Bone marrow (tissue), 2 donors: ENCODE results near the gene SYNPR.
"Not testable (repeated sequence)": the region's sequence is repeated elsewhere in the genome, so short reads cannot be mapped to it uniquely, and the experiment has no call there.

Source experiments
- DNase-seq, 2 donors: peaks; one replicate each; lab custom pipeline; 2025; lab: John Stamatoyannopoulos, UW

SYNPR gene

DNA sequence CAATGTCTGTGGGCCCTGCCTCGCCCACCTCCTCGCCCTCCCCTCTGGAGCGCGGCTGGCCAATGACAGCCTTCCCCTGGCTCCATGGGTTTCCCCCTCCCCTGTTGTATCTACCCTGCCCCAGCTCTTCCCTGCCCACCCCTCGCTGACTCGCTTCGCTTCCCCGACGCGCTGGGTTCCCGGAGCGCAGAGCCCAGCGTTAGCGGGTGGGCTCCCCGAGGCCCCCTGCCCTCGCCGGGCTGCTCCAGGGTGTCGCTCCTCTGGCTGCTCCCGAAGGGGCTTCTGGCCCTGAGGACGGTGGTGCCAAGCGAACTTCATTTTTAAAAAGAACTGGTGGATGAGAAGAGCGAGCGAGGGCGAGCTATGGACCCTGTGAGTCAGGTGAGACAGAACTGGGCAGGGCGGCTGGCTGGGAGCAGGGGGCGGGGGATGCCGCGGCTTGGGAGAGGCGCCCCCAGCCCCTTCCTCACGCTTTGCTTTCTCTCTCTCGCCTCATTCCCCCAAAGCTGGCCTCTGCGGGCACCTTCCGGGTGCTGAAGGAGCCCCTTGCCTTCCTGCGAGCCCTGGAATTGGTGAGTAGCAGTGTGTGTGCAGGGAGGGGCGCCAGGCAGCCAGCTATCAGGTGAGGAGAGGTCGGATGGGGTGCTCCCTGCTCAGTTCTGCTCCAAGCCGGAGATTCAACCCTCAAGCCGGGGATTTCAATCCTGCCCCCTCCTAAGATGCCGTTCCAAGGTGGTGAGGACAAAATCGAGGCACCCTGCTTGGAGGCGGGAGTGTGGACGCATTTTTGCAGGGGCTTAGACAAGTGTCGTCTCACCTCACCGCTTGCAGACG is at the start of gene SYNPR:
Gene SYNPR (plus strand): TSS at position 138 of the 834 bp plus-strand sequence.
- no peak for DNase-seq

DNA sequence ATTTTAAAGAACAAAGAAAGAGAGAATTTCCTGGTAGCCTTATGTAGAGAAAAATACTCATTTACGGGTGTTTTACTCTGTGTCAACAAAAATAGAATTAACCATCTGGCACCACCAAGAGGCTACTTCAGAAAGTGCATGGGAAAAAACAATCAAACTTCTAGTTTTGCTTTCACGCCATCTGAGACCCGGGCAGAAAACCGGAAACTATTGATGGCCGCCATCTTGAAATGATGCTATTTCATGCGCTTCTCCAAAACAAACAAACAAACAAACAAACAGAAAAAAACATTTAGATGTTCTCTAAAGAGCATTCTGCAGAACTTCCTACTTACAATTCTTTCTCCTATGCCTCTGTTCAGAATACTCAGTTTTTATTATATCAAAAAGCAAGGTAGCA is 49.4 kb upstream of the SYNPR start:
- no peak for DNase-seq

DNA sequence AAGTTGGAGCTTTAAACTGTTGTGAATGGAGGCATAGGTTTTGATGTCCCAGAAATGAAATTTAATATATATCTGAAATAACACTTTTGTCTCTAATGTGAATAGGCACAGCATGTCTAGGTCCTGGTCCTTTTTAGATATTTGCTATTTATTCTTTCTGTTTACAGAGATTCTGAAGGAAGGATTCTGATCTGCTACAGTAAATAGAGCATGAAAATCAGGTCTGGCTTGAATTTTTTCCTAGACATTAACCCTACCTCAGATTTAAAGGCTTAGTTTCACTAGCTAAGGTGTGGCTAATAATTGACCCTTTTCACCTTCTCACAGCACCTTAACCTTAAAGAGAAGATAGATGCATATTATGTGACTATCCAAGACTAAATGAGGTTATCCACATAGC is 48.0 kb upstream of the SYNPR start:
- DNase-seq = no peak

DNA sequence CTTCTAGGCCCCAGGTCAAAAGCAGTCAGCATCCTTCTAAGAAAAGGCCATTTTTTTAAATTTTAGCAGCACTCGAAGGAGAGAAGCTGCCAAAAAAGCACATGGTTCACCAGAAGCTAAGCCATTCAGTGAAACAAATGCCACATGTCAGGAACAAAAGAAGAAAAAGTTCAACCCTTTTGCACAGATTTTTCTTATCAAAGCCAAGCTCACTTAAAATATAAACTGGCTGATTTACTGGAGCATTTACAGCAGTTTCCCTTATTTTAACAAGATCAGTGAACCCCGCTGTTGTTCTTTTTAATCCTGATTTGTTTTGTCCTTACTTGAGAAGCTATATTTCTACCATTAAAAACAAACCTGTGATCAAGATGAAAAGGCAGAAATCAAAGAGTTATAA is 46.5 kb upstream of the SYNPR start:
- DNase-seq = no peak

GRCh38 chr3:63232764-63233396 is 45.2 kb upstream of the SYNPR start:
- no peak for DNase-seq

DNA sequence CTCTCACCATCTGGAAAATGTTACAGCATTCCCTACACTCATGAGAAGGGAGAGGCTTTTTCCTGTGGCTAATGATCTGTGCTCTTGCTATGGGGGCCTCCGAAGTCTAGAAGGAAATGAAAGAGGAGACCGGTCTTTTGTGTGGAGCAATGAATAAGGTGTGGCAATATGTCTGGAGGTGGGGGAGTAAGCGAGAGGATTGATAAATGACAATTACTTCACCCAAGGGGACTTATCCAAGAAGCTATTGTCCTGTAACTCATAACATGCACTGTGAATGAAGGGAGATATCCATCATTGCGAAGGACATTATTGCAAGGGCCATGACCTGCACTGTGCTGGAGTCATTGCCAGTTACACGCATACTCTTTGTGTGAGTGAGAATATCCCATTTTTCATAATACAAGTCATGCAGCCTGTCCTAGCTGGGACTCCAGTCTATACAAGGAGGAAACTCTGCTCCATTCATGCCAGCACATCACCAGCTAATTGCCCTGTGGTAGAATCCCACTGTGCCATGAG is 37.7 kb upstream of the SYNPR start:
- DNase-seq = no peak

DNA sequence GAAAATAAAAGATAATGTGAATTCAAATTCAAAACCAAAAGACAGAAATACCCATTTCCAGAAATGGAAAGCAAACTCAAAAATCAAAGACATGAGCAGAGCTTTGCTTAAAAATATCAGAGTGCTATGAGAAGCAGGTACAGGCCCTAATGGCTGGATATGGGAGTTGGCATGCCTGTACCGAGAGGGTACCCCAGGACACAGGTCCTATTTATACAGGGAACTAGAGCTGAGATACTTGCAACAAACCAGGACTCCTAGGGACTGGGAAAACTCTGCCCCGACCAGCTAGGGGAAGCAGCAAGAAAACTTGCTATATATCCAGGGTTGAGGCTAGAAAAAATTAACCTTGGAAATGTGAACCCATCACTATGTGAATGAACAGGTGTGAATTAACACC is 36.0 kb upstream of the SYNPR start:
- no peak for DNase-seq

DNA sequence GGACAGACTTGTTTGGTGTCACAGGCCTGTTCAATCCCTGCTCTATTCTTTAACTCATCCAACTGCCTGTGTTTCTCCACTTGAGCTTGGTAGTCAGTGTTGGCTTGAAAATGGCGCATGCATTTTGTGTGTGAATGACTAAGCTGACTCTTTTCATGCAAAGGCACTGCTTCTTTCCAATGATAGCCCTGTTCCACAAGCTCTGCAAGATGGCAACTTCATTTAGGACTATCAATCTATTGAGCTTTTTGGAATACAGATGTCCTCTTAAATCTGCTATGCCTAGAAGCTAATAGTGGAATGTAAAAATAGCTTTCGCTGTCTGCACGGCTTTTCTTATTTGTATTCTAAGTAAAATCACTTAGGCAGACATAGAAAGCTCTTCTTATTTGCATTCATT is 33.6 kb upstream of the SYNPR start:
- no peak for DNase-seq

DNA sequence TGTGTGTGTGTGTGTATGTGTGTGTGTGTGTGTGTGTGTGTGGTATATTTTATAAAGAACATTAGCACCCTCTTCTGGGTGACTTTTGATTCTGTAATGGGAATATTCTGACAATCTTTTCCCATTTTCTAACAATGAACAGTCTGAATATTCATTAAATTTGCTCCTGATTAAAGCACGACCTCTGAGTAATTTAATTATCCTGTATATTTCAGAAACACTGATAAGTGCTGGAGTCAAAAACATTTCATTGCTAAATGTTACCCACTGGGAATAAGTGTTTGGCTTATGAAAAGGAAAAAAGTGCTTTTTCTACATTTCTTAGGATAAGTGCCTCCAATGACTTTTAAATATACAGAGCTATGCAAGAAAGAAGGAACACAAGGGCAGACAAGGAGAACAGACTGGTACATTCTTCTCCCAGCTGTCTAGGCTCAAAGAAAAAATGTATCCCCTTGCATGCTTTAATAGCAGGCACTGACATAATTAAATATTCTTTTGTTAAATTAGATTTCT is 32.3 kb upstream of the SYNPR start:
- DNase-seq = no peak

DNA sequence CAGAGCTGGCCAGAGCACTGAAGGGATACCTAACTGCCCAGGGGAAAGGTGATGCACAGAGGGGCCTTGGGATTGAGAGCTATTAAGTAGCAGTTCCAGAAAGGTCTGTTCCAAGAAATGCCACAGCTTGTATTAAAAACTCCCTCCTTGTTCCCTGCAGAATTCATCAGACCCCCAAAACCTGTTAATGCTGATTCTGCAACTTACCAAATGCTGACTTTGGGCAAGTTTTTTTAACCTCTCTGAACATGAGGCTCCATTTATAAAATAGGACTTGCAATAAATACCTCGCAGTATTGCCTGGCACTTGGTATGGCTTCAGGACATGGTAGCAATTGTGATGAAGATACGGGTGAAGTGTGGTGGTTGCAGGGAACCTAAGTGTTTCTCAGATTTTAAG is 30.1 kb upstream of the SYNPR start:
- no peak for DNase-seq

- DNase-seq = no peak
Measured at GRCh38 chr3:63251499-63251898, 26.6 kb upstream of the SYNPR start.

GRCh38 chr3:63255819-63256218 is 22.3 kb upstream of the SYNPR start:
- DNase-seq = not testable (repeated sequence)

DNA sequence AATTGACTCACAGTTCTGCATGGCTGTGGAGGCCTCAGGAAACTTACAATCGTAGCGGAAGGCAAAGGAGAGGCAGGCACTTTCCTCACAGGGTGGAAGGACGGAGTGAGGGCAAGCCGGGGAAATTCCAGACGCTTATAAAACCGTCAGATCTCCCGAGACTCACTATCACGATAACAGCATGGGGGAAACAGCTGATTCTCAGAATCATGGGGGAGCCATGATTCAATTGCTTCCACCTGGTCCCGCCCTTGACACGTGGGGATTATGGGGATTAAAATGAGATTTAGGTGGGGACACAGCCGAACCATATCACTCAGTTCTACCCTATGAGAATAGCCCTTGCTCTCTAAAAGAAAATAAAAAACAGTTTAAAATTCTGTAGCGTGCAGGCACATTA is 13.4 kb upstream of the SYNPR start:
- no peak for DNase-seq

DNA sequence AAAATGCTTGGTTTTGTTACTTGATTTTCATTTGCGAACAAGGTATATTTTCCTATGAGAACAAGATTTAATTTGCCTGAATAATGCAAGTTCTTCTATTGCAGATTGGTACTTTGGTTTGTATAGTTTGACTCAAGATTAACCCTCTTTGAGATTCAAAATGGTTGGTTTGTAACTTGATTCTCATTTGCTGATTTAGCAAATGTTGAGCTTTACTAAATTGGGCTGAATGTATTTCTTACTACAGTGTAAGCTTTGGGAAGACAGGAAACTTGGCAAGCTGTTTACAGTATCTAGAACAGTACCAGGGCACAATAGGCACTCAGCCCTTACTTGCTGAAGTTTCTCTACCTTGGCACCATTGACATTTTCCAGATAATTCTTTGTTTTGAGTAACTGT is 3.7 kb upstream of the SYNPR start:
- DNase-seq = no peak

DNA sequence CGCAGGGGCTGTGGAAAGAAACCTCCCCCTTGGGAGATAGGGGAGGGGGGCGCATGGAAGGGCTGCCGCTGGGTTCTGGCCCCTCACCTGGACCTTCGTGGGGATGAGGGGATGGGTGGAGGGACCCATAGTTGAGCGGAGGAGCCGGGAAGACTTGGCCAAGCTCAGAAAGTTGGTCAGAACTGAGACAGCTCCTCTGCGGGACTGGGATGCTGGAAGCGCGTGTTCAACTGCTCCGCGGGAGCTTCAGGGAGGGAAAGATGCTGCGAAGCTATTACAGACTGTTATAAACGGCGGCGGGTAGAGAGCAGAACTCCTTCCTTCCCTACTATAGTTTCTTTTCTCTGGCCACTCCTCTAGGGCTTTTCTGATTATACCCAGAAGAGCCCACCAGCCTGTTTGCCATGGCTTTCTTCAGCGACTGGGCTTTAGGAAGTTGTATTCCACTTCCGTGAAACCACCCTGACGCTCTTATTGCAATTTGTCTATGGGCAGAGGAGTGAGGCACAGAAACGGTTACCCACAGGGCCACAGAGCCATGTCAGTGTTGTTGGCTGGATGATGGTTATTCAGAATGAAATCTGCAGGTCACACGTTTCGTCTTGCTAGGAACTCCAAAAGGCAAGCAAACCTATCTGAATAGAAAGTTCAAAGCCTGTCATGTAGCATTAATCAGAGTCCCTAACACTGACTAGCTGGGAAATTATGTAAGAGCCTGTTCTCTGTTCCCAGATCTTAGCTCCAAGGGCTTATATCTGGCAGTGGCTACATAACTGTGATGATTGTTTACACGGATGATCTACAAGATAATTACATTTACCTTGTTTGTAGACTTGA is 1.1 kb downstream of the SYNPR start:
- DNase-seq = no peak

- no peak for DNase-seq
Measured at GRCh38 chr3:63287610-63288009, 9.5 kb downstream of the SYNPR start.

DNA sequence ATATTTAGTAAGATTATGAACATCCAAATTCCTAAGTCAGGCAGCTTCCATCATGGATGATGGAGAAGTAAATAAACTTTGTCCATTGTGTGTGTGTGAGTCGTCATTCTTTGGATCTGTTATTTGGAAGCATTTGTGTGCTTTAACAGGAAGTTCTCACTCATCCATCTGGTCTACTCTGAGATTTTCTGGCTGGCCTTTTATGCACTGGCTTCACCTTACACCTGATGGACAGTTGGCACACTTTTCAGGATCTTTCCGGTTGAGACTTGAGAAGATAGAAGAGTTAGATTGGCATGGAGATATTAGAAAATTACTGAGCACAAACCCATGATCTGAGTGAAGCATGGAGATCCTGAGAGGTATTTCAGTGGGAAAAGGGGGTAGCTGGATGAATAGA is 12.6 kb downstream of the SYNPR start:
- DNase-seq = no peak

GRCh38 chr3:63294332-63294731 is 16.2 kb downstream of the SYNPR start:
- DNase-seq = no peak

DNA sequence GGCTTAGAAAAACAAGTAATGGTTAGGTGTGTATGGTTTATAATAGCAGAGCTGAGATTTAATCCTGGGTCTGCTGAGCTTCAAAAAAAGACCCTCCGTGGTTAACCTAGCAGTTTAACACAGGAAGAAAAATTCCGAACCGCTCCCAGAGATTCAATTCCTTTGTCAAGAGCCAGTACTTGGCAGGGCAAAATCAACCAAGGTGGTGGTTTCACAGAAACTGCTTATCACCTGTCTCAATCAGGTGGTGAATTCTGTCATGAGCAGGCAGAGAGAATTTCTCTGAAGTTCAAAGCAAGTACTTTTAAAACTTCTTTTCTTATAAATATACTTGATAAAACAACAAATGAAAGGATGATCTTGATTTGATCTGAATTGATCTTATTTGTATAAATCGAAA is 17.2 kb downstream of the SYNPR start:
- no peak for DNase-seq

- no peak for DNase-seq
Measured at GRCh38 chr3:63295806-63296205, 17.7 kb downstream of the SYNPR start.

- no peak for DNase-seq
Measured at GRCh38 chr3:63296249-63296648, 18.1 kb downstream of the SYNPR start.

- no peak for DNase-seq
Measured at GRCh38 chr3:63303238-63303637, 25.1 kb downstream of the SYNPR start.
